Measurements from ENCODE around the gene ANKRD22.

The ANKRD22 gene

GRCh38 chr10:88851706-88852105, at the start of gene ANKRD22:
ANKRD22 (minus strand) TSS chr10:88851844; CDS start chr10:88851607, 237 bp downstream.
- peak; percentile 89 for DNase-seq (ENCODE audit: low spot score)

GRCh38 chr10:88899886-88900285, 48.2 kb upstream of the ANKRD22 start:
- no peak for DNase-seq (ENCODE audit: low spot score)

GRCh38 chr10:88898727-88899126, 47.1 kb upstream of the ANKRD22 start:
- DNase-seq (ENCODE audit: low spot score): no peak

GRCh38 chr10:88896994-88897853, 45.6 kb upstream of the ANKRD22 start:
- DNase-seq (ENCODE audit: low spot score): peak; percentile 20

- DNase-seq (ENCODE audit: low spot score): no peak
These were observed 44.8 kb upstream of the ANKRD22 start for GRCh38 chr10:88896372-88896993.

- DNase-seq (ENCODE audit: low spot score): no peak
These were observed 43.6 kb upstream of the ANKRD22 start for GRCh38 chr10:88895250-88895649.

- no peak for DNase-seq (ENCODE audit: low spot score)
These were observed 42.0 kb upstream of the ANKRD22 start for GRCh38 chr10:88893611-88894010.

GRCh38 chr10:88892222-88892967, 40.8 kb upstream of the ANKRD22 start:
- peak; percentile 35 for DNase-seq (ENCODE audit: low spot score)

GRCh38 chr10:88890681-88891381, 39.2 kb upstream of the ANKRD22 start:
- DNase-seq (ENCODE audit: low spot score): no peak

- DNase-seq (ENCODE audit: low spot score): no peak
These were observed 38.1 kb upstream of the ANKRD22 start for GRCh38 chr10:88889559-88890337.

- no peak for DNase-seq (ENCODE audit: low spot score)
These were observed 37.3 kb upstream of the ANKRD22 start for GRCh38 chr10:88888810-88889445.

- DNase-seq (ENCODE audit: low spot score): no peak
These were observed 34.9 kb upstream of the ANKRD22 start for GRCh38 chr10:88886557-88886956.

GRCh38 chr10:88883448-88883809, 31.8 kb upstream of the ANKRD22 start:
- DNase-seq (ENCODE audit: low spot score): no peak

GRCh38 chr10:88882646-88883447, 31.2 kb upstream of the ANKRD22 start:
- peak; percentile 77 for DNase-seq (ENCODE audit: low spot score)

- no peak for DNase-seq (ENCODE audit: low spot score)
These were observed 30.4 kb upstream of the ANKRD22 start for GRCh38 chr10:88881922-88882645.

GRCh38 chr10:88881320-88881719, 29.7 kb upstream of the ANKRD22 start:
- DNase-seq (ENCODE audit: low spot score): no peak

- DNase-seq (ENCODE audit: low spot score): peak; percentile 86
These were observed 28.8 kb upstream of the ANKRD22 start for GRCh38 chr10:88880282-88881076.

- DNase-seq (ENCODE audit: low spot score): no peak
These were observed 28.1 kb upstream of the ANKRD22 start, which contains the start of gene STAMBPL1 for GRCh38 chr10:88879534-88880281. STAMBPL1 (plus strand) TSS chr10:88880245; CDS start chr10:88901709, 21,464 bp downstream.

Measured in kidney tubule cell (primary cell).